Ishikawa (cell line): ENCODE data around the gene PTPN14.

Experiments used
- CEBPB ChIP-seq: IDR thresholded peaks from 2 replicates; pipeline ENCODE4 v1.6.1; 2012
- CREB1 ChIP-seq: IDR thresholded peaks from 2 replicates; pipeline ENCODE4 v1.6.1; 2012; ENCODE audit warnings: low read depth
- EGR1 ChIP-seq: IDR thresholded peaks from 2 replicates; pipeline ENCODE4 v1.6.1; 2012
- EP300 ChIP-seq: IDR thresholded peaks from 2 replicates; pipeline ENCODE4 v1.6.1; 2012; ENCODE audit warnings: borderline replicate concordance
- FOXM1 ChIP-seq: IDR thresholded peaks from 2 replicates; pipeline ENCODE4 v1.6.1; 2012; ENCODE audit warnings: low read depth, borderline replicate concordance
- NFIC ChIP-seq: IDR thresholded peaks from 2 replicates; pipeline ENCODE4 v1.6.1; 2012
- TEAD4 ChIP-seq: IDR thresholded peaks from 2 replicates; pipeline ENCODE4 v1.6.1; 2012
- USF1 ChIP-seq: IDR thresholded peaks from 2 replicates; pipeline ENCODE4 v1.6.1; 2012
- YY1 ChIP-seq: IDR thresholded peaks from 2 replicates; pipeline ENCODE4 v1.6.1; 2012; ENCODE audit warnings: low read depth
- ZBTB7A ChIP-seq: IDR thresholded peaks from 2 replicates; pipeline ENCODE4 v1.6.1; 2012; ENCODE audit warnings: low read depth
- TF ChIP-seq, protein P1 (sequence below): IDR thresholded peaks from 2 replicates; pipeline ENCODE4 v1.6.1; 2012
- TF ChIP-seq, protein P2 (sequence below): IDR thresholded peaks from 2 replicates; pipeline ENCODE4 v1.6.1; 2012; ENCODE audit warnings: low read depth, mild to moderate bottlenecking

GRCh38 chr1:214377886-214378285 lies 173.5 kb downstream of the PTPN14 start:
- TF ChIP-seq, protein P1, sequence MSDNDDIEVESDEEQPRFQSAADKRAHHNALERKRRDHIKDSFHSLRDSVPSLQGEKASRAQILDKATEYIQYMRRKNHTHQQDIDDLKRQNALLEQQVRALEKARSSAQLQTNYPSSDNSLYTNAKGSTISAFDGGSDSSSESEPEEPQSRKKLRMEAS, result no peak
- TF ChIP-seq, protein P2, sequence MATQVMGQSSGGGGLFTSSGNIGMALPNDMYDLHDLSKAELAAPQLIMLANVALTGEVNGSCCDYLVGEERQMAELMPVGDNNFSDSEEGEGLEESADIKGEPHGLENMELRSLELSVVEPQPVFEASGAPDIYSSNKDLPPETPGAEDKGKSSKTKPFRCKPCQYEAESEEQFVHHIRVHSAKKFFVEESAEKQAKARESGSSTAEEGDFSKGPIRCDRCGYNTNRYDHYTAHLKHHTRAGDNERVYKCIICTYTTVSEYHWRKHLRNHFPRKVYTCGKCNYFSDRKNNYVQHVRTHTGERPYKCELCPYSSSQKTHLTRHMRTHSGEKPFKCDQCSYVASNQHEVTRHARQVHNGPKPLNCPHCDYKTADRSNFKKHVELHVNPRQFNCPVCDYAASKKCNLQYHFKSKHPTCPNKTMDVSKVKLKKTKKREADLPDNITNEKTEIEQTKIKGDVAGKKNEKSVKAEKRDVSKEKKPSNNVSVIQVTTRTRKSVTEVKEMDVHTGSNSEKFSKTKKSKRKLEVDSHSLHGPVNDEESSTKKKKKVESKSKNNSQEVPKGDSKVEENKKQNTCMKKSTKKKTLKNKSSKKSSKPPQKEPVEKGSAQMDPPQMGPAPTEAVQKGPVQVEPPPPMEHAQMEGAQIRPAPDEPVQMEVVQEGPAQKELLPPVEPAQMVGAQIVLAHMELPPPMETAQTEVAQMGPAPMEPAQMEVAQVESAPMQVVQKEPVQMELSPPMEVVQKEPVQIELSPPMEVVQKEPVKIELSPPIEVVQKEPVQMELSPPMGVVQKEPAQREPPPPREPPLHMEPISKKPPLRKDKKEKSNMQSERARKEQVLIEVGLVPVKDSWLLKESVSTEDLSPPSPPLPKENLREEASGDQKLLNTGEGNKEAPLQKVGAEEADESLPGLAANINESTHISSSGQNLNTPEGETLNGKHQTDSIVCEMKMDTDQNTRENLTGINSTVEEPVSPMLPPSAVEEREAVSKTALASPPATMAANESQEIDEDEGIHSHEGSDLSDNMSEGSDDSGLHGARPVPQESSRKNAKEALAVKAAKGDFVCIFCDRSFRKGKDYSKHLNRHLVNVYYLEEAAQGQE, result no peak
- TF ChIP-seq USF1 (no peak), YY1 (no peak), ZBTB7A (no peak), CEBPB (no peak), FOXM1 (no peak), NFIC (no peak), EGR1 (no peak), EP300 (no peak), CREB1 (no peak), TEAD4 (no peak)
